GM23338 (cell line): Measurements from ENCODE around the gene LPP. TPM values are rescaled to one million over a fixed set of nuclear protein-coding genes. Genes with fewer than 3 reads are reported as not detected.

Source experiments
- ATAC-seq: fragments of 200-7000 bp; cut with Tn5 transposase; 3 replicates; pipeline ENCODE4 v1.9.1; 2020
- DNase-seq: peaks from one replicate; pipeline ENCODE4 v3.0.0-alpha.2; 2015; ENCODE audit warnings: low spot score
- H2AFZ ChIP-seq: fragments of 200-600 bp; sonication (generic); 2 replicates; pipeline ENCODE4 v1.8.0; 2016; ENCODE audit warnings: antibody characterized with exemption, mild to moderate bottlenecking, moderate library complexity
- H3F3A ChIP-seq: fragments of 200-600 bp; sonication (generic); replicated peaks from 2 replicates; pipeline ENCODE4 v1.8.0; 2017; ENCODE audit warnings: antibody characterized with exemption, mixed run types, low read depth
- H3K27ac ChIP-seq: fragments of 200-600 bp; sonication (generic); 2 replicates; pipeline ENCODE4 v1.6.1; 2016; ENCODE audit warnings: low read depth
- H3K27me3 ChIP-seq: fragments of 200-600 bp; sonication (generic); 2 replicates; pipeline ENCODE4 v1.8.0; 2016; ENCODE audit warnings: mild to moderate bottlenecking, mixed run types, moderate library complexity; ENCODE audit not compliant: insufficient read depth
- H3K36me3 ChIP-seq: fragments of 200-600 bp; sonication (generic); 2 replicates; pipeline ENCODE4 v1.8.0; 2016; ENCODE audit warnings: mild to moderate bottlenecking; ENCODE audit not compliant: insufficient read depth
- H3K4me1 ChIP-seq: fragments of 200-600 bp; sonication (generic); 2 replicates; pipeline ENCODE4 v1.8.0; 2016; ENCODE audit warnings: mild to moderate bottlenecking, moderate library complexity; ENCODE audit not compliant: insufficient read depth
- H3K4me2 ChIP-seq: fragments of 200-600 bp; sonication (generic); 2 replicates; pipeline ENCODE4 v1.7.1; 2017; ENCODE audit warnings: mixed run types
- H3K4me3 ChIP-seq: fragments of 200-600 bp; sonication (generic); 2 replicates; pipeline ENCODE4 v1.6.1; 2016; ENCODE audit warnings: mixed run types
- H3K79me2 ChIP-seq: fragments of 200-600 bp; sonication (generic); replicated peaks from 2 replicates; pipeline ENCODE4 v1.8.0; 2017; ENCODE audit warnings: mild to moderate bottlenecking; ENCODE audit not compliant: insufficient read depth
- H3K9me2 ChIP-seq: fragments of 200-600 bp; sonication (generic); 2 replicates; pipeline ENCODE4 v1.8.0; 2017; ENCODE audit not compliant: insufficient read depth
- H4K20me1 ChIP-seq: fragments of 200-600 bp; sonication (generic); replicated peaks from 2 replicates; pipeline ENCODE4 v1.8.0; 2017; ENCODE audit warnings: mild to moderate bottlenecking; ENCODE audit not compliant: insufficient read depth
- H3K27ac Mint-ChIP-seq: 2 replicates; pipeline ENCODE4 v1.8.0; 2020; ENCODE audit warnings: inconsistent platforms, mild to moderate bottlenecking, moderate library complexity, mixed read lengths
- H3K27me3 Mint-ChIP-seq: 3 replicates; pipeline ENCODE4 v1.8.0; 2022; ENCODE audit warnings: low read depth, mild to moderate bottlenecking, moderate library complexity, mixed read lengths, inconsistent platforms; ENCODE audit not compliant: insufficient read depth, poor library complexity
- H3K36me3 Mint-ChIP-seq: 3 replicates; pipeline ENCODE4 v1.8.0; 2021; ENCODE audit warnings: low read depth, mild to moderate bottlenecking, inconsistent platforms, moderate library complexity, mixed read lengths
- H3K4me1 Mint-ChIP-seq: 3 replicates; pipeline ENCODE4 v1.8.0; 2020; ENCODE audit warnings: mild to moderate bottlenecking, inconsistent platforms, mixed read lengths
- H3K4me3 Mint-ChIP-seq: 3 replicates; pipeline ENCODE4 v1.8.0; 2021; ENCODE audit warnings: moderate library complexity, mild to moderate bottlenecking, inconsistent platforms, mixed read lengths
- H3K9me3 Mint-ChIP-seq: 3 replicates; pipeline ENCODE4 v1.8.0; 2020; ENCODE audit warnings: moderate library complexity, mild to moderate bottlenecking, inconsistent platforms, mixed read lengths
- CREB1 ChIP-seq: fragments of 250-450 bp; sonication (Bioruptor Pico); IDR thresholded peaks from 2 replicates; pipeline ENCODE4 v1.5.0; 2020; ENCODE audit warnings: low read depth, mild to moderate bottlenecking, moderate library complexity
- EZH2 ChIP-seq: fragments of 200-600 bp; sonication (generic); IDR thresholded peaks from one replicate; pipeline ENCODE4 v1.8.0; 2017; ENCODE audit warnings: antibody characterized with exemption, mild to moderate bottlenecking, low read depth; ENCODE audit not compliant: unreplicated experiment
- EZH2phosphoT487 ChIP-seq: fragments of 200-600 bp; sonication (generic); IDR thresholded peaks from one replicate; pipeline ENCODE4 v1.8.1; 2018; ENCODE audit warnings: antibody characterized with exemption; ENCODE audit not compliant: unreplicated experiment
- JUNB ChIP-seq: IDR thresholded peaks from one replicate; pipeline ENCODE4 v1.6.1; 2016; ENCODE audit warnings: antibody characterized with exemption; ENCODE audit not compliant: unreplicated experiment
- POLR2AphosphoS5 ChIP-seq: IDR thresholded peaks from 2 replicates; pipeline ENCODE4 v1.6.1; 2016; ENCODE audit warnings: antibody characterized with exemption, low read depth
- ZNF114 ChIP-seq: fragments of 250-450 bp; sonication (Bioruptor Pico); IDR thresholded peaks from 2 replicates; pipeline ENCODE4 v1.5.0; 2020; ENCODE audit warnings: mild to moderate bottlenecking, moderate library complexity
- polyA plus RNA-seq: library from polyadenylated mRNA; unstranded; fragments of >200 nt; fragmentation: Nextera tagmentation; extraction: Ambion mirVana; gene quantifications from 2 replicates; pipeline ENCODE4 v1.2.1, GENCODE V29; 2016
- total RNA-seq: library from RNA; depleted of rRNA; stranded (reverse); fragments of >200 nt; shearing (Covaris generic); gene quantifications from 2 replicates; pipeline ENCODE4 v1.2.3, GENCODE V29; 2014
- TF ChIP-seq, protein P1 (sequence below): fragments of 250-450 bp; sonication (Bioruptor Pico); IDR thresholded peaks from 2 replicates; pipeline ENCODE4 v1.5.0; 2020; ENCODE audit warnings: mild to moderate bottlenecking, moderate library complexity
- TF ChIP-seq, protein P2 (sequence below), 2 experiments: fragments of 200-600 bp in 1 of 2; sonication (generic) in 1 of 2; conservative IDR thresholded peaks; 2 replicates each; pipeline versions ENCODE4 v1.5.1 to v1.6.1; 2016 to 2017; ENCODE audit warnings: antibody characterized with exemption in 2 of 2, low read depth in 2 of 2, mild to moderate bottlenecking in 2 of 2, moderate library complexity in 1 of 2
- TF ChIP-seq, protein P3 (sequence below): IDR thresholded peaks from 2 replicates; pipeline ENCODE4 v1.6.1; 2016; ENCODE audit warnings: antibody characterized with exemption

LPP gene
- total and polyA plus RNA-seq, 2 experiments from 2014 or later: 23.0 to 35.2 TPM

DNA sequence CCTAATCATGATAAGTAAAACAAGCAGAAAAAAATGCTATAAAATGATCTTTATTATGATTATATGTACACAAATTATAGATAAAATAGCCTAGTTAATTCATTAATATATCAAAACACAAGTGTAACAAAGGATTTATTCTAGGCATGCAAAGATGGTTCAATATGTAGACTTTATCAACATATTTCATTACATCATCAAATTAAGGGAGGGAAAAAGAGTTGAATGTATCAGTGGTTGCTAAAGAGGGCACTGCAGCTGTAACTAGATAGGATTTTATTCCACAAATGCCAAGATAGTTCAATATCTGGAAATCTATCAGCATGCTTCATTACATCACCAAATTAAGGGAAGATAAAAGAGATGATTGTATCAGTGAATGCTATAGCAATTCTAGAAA, 248.3 kb downstream of the LPP start:
- no peaks in the 10 kb centered on the region for H3K9me2 ChIP-seq
- H3K36me3 Mint-ChIP-seq: no peaks in the 10 kb centered on the region
- peaks cover 3% of the 10 kb centered on the region; the same call in 1 of the 2 replicates for H3K4me1 ChIP-seq
- no peaks in the 10 kb centered on the region for H3K79me2 ChIP-seq
- no peak overlapping the region for H2AFZ ChIP-seq
- no peak overlapping the region for H3K27ac Mint-ChIP-seq
- H3F3A ChIP-seq: no peaks in the 10 kb centered on the region
- TF ChIP-seq POLR2AphosphoS5: no peak
- TF ChIP-seq, protein P1, sequence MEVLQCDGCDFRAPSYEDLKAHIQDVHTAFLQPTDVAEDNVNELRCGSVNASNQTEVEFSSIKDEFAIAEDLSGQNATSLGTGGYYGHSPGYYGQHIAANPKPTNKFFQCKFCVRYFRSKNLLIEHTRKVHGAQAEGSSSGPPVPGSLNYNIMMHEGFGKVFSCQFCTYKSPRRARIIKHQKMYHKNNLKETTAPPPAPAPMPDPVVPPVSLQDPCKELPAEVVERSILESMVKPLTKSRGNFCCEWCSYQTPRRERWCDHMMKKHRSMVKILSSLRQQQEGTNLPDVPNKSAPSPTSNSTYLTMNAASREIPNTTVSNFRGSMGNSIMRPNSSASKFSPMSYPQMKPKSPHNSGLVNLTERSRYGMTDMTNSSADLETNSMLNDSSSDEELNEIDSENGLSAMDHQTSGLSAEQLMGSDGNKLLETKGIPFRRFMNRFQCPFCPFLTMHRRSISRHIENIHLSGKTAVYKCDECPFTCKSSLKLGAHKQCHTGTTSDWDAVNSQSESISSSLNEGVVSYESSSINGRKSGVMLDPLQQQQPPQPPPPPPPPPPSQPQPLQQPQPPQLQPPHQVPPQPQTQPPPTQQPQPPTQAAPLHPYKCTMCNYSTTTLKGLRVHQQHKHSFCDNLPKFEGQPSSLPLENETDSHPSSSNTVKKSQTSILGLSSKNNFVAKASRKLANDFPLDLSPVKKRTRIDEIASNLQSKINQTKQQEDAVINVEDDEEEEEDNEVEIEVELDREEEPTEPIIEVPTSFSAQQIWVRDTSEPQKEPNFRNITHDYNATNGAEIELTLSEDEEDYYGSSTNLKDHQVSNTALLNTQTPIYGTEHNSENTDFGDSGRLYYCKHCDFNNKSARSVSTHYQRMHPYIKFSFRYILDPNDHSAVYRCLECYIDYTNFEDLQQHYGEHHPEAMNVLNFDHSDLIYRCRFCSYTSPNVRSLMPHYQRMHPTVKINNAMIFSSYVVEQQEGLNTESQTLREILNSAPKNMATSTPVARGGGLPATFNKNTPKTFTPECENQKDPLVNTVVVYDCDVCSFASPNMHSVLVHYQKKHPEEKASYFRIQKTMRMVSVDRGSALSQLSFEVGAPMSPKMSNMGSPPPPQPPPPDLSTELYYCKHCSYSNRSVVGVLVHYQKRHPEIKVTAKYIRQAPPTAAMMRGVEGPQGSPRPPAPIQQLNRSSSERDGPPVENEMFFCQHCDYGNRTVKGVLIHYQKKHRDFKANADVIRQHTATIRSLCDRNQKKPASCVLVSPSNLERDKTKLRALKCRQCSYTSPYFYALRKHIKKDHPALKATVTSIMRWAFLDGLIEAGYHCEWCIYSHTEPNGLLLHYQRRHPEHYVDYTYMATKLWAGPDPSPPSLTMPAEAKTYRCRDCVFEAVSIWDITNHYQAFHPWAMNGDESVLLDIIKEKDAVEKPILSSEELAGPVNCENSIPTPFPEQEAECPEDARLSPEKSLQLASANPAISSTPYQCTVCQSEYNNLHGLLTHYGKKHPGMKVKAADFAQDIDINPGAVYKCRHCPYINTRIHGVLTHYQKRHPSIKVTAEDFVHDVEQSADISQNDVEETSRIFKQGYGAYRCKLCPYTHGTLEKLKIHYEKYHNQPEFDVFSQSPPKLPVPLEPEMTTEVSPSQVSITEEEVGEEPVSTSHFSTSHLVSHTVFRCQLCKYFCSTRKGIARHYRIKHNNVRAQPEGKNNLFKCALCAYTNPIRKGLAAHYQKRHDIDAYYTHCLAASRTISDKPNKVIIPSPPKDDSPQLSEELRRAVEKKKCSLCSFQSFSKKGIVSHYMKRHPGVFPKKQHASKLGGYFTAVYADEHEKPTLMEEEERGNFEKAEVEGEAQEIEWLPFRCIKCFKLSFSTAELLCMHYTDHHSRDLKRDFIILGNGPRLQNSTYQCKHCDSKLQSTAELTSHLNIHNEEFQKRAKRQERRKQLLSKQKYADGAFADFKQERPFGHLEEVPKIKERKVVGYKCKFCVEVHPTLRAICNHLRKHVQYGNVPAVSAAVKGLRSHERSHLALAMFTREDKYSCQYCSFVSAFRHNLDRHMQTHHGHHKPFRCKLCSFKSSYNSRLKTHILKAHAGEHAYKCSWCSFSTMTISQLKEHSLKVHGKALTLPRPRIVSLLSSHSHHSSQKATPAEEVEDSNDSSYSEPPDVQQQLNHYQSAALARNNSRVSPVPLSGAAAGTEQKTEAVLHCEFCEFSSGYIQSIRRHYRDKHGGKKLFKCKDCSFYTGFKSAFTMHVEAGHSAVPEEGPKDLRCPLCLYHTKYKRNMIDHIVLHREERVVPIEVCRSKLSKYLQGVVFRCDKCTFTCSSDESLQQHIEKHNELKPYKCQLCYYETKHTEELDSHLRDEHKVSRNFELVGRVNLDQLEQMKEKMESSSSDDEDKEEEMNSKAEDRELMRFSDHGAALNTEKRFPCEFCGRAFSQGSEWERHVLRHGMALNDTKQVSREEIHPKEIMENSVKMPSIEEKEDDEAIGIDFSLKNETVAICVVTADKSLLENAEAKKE: no peak
- TF ChIP-seq EZH2: no peak
- no peak for TF ChIP-seq ZNF114 (CRISPR knock-in tag)
- no peak for TF ChIP-seq CREB1 (CRISPR knock-in tag)
- no peak for TF ChIP-seq EZH2phosphoT487
- TF ChIP-seq JUNB: no peak
- TF ChIP-seq, protein P2, sequence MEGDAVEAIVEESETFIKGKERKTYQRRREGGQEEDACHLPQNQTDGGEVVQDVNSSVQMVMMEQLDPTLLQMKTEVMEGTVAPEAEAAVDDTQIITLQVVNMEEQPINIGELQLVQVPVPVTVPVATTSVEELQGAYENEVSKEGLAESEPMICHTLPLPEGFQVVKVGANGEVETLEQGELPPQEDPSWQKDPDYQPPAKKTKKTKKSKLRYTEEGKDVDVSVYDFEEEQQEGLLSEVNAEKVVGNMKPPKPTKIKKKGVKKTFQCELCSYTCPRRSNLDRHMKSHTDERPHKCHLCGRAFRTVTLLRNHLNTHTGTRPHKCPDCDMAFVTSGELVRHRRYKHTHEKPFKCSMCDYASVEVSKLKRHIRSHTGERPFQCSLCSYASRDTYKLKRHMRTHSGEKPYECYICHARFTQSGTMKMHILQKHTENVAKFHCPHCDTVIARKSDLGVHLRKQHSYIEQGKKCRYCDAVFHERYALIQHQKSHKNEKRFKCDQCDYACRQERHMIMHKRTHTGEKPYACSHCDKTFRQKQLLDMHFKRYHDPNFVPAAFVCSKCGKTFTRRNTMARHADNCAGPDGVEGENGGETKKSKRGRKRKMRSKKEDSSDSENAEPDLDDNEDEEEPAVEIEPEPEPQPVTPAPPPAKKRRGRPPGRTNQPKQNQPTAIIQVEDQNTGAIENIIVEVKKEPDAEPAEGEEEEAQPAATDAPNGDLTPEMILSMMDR (conservative IDR thresholded peaks at IDR 0.05; ENCODE audit: low read depth in 2 of 2): no peak
- TF ChIP-seq, protein P3, sequence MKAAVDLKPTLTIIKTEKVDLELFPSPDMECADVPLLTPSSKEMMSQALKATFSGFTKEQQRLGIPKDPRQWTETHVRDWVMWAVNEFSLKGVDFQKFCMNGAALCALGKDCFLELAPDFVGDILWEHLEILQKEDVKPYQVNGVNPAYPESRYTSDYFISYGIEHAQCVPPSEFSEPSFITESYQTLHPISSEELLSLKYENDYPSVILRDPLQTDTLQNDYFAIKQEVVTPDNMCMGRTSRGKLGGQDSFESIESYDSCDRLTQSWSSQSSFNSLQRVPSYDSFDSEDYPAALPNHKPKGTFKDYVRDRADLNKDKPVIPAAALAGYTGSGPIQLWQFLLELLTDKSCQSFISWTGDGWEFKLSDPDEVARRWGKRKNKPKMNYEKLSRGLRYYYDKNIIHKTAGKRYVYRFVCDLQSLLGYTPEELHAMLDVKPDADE: no peak
- no peaks in the 10 kb centered on the region for H3K27me3 ChIP-seq
- H3K4me3 Mint-ChIP-seq: no peak overlapping the region
- no peaks in the 10 kb centered on the region for H3K9me3 Mint-ChIP-seq
- no peaks in the 10 kb centered on the region for H3K36me3 ChIP-seq
- DNase-seq (no peak), ATAC-seq (no peak)
- H3K4me3 ChIP-seq: no peak overlapping the region
- no peak overlapping the region for H3K4me2 ChIP-seq
- H4K20me1 ChIP-seq: no peaks in the 10 kb centered on the region
- peaks cover 2% of the 10 kb centered on the region for H3K27me3 Mint-ChIP-seq
- H3K4me1 Mint-ChIP-seq: peaks cover 2% of the 10 kb centered on the region; the same call in 2 of the 3 replicates
- H3K27ac ChIP-seq: no peak overlapping the region
